Effector memory CD8-positive, alpha-beta T cell (primary cell): Measurements from ENCODE around the gene LBX2.

Source experiments
- ATAC-seq: fragments of 150-1000 bp; cut with Tn5 transposase; replicated peaks from 2 replicates; pipeline ENCODE4 v1.10.0; 2021; ENCODE audit warnings: mild to moderate bottlenecking, moderate library complexity
- DNase-seq, 3 experiments: peaks; one replicate each; pipeline ENCODE4 v3.0.0; 2021
- H3K27ac Mint-ChIP-seq, 2 donors: one replicate each; pipeline ENCODE4 v1.8.0; 2022; ENCODE audit warnings: mild to moderate bottlenecking in 2 of 2, mixed read lengths in 2 of 2, moderate library complexity in 2 of 2
- H3K27me3 Mint-ChIP-seq, 2 donors: one replicate each; pipeline ENCODE4 v1.8.0; 2022; ENCODE audit warnings: mixed read lengths in 2 of 2
- H3K36me3 Mint-ChIP-seq: one replicate; pipeline ENCODE4 v1.8.0; 2022; ENCODE audit warnings: mild to moderate bottlenecking, moderate library complexity, mixed read lengths; ENCODE audit not compliant: insufficient read depth
- H3K4me1 Mint-ChIP-seq, 2 donors: one replicate each; pipeline ENCODE4 v1.8.0; 2022; ENCODE audit warnings: low read depth in 2 of 2, mixed read lengths in 2 of 2
- H3K4me3 Mint-ChIP-seq, 2 donors: one replicate each; pipeline ENCODE4 v1.8.0; 2022; ENCODE audit warnings: mild to moderate bottlenecking in 2 of 2, mixed read lengths in 2 of 2, moderate library complexity in 2 of 2
- H3K9me3 Mint-ChIP-seq, 2 donors: one replicate each; pipeline ENCODE4 v1.8.0; 2022; ENCODE audit warnings: mixed read lengths in 2 of 2
- total RNA-seq, 9 experiments: gene quantifications; one replicate each; lab custom pipeline; 2026; lab: John Stamatoyannopoulos, UW

The LBX2 gene
- 0 to 0.75 (median 0.21) reads per million in 9 experiments for total RNA-seq

GRCh38 chr2:74499267-74499939 is at the start of gene LBX2:
Gene LBX2 (minus strand): TSS chr2:74499603. CDS start chr2:74499537, 66 bp downstream.
- H3K9me3 Mint-ChIP-seq, result no peaks in the 10 kb centered on the region
- H3K4me3 Mint-ChIP-seq, result peak within 1 kb of the TSS; percentile 82 to 93
- H3K27ac Mint-ChIP-seq, result peak within 1 kb of the TSS; percentile 8 to 81
- peaks cover 6 to 63% of the 10 kb centered on the region in 2 donors for H3K27me3 Mint-ChIP-seq
- H3K4me1 Mint-ChIP-seq, result peaks cover 22 to 37% of the 10 kb centered on the region in 2 donors
- no peak for ATAC-seq
- DNase-seq, result no peak
- H3K36me3 Mint-ChIP-seq, result peaks cover 11% of the 10 kb centered on the region

- Mint-ChIP-seq H3K4me3 (peak overlapping the region; percentile 58 to 59), H3K27ac (no peak overlapping the region), H3K27me3 (peaks cover 33 to 49% of the 10 kb centered on the region in 2 donors), H3K9me3 (no peaks in the 10 kb centered on the region), H3K4me1 (peaks cover 6 to 9% of the 10 kb centered on the region in 2 donors), H3K36me3 (peaks cover 2% of the 10 kb centered on the region)
- no peak for DNase-seq
- no peak for ATAC-seq
These were observed 49.0 kb upstream of the LBX2 start for GRCh38 chr2:74548285-74548899.

GRCh38 chr2:74546004-74546403 is 46.6 kb upstream of the LBX2 start:
- no peak overlapping the region for H3K27ac Mint-ChIP-seq
- no peak overlapping the region for H3K4me3 Mint-ChIP-seq
- no peaks in the 10 kb centered on the region for H3K36me3 Mint-ChIP-seq
- peaks cover 40 to 50% of the 10 kb centered on the region in 2 donors for H3K27me3 Mint-ChIP-seq
- no peak for DNase-seq
- H3K4me1 Mint-ChIP-seq, result peaks cover 0 to 9% of the 10 kb centered on the region in 2 donors
- no peak for ATAC-seq
- H3K9me3 Mint-ChIP-seq, result no peaks in the 10 kb centered on the region

- Mint-ChIP-seq H3K4me1 (peaks cover 0 to 8% of the 10 kb centered on the region in 2 donors), H3K27me3 (peaks cover 30 to 42% of the 10 kb centered on the region in 2 donors), H3K4me3 (no peak overlapping the region), H3K36me3 (no peaks in the 10 kb centered on the region), H3K27ac (no peak overlapping the region), H3K9me3 (no peaks in the 10 kb centered on the region)
- no peak for ATAC-seq
- DNase-seq, result no peak
These were observed 45.2 kb upstream of the LBX2 start for GRCh38 chr2:74544634-74545033.

- no peak for ATAC-seq
- H3K27ac Mint-ChIP-seq, result no peak overlapping the region
- no peak overlapping the region for H3K4me3 Mint-ChIP-seq
- DNase-seq, result no peak
- peaks cover 0 to 3% of the 10 kb centered on the region in 2 donors for H3K4me1 Mint-ChIP-seq
- peaks cover 33 to 46% of the 10 kb centered on the region in 2 donors for H3K27me3 Mint-ChIP-seq
- H3K9me3 Mint-ChIP-seq, result no peaks in the 10 kb centered on the region
- peaks cover 4% of the 10 kb centered on the region for H3K36me3 Mint-ChIP-seq
These were observed 43.6 kb upstream of the LBX2 start for GRCh38 chr2:74542978-74543377.

- Mint-ChIP-seq H3K9me3 (no peaks in the 10 kb centered on the region), H3K36me3 (peaks cover 4% of the 10 kb centered on the region), H3K4me3 (no peak overlapping the region), H3K27me3 (peaks cover 43 to 45% of the 10 kb centered on the region in 2 donors), H3K4me1 (peaks cover 0 to 3% of the 10 kb centered on the region in 2 donors), H3K27ac (no peak overlapping the region)
- ATAC-seq, result no peak
- no peak for DNase-seq
These were observed 40.9 kb upstream of the LBX2 start for GRCh38 chr2:74540291-74540690.

- peaks cover 4% of the 10 kb centered on the region for H3K36me3 Mint-ChIP-seq
- no peak overlapping the region for H3K27ac Mint-ChIP-seq
- H3K9me3 Mint-ChIP-seq, result no peaks in the 10 kb centered on the region
- H3K4me1 Mint-ChIP-seq, result peaks cover 0 to 3% of the 10 kb centered on the region in 2 donors
- no peak for DNase-seq
- H3K27me3 Mint-ChIP-seq, result peaks cover 43 to 45% of the 10 kb centered on the region in 2 donors
- H3K4me3 Mint-ChIP-seq, result no peak overlapping the region
- no peak for ATAC-seq
These were observed 39.5 kb upstream of the LBX2 start for GRCh38 chr2:74538881-74539339.

GRCh38 chr2:74537140-74537539 is 37.7 kb upstream of the LBX2 start:
- DNase-seq (no peak), ATAC-seq (no peak)
- Mint-ChIP-seq H3K36me3 (peaks cover 4% of the 10 kb centered on the region), H3K4me3 (no peak overlapping the region), H3K9me3 (no peaks in the 10 kb centered on the region), H3K27ac (no peak overlapping the region), H3K27me3 (peaks cover 30 to 37% of the 10 kb centered on the region in 2 donors), H3K4me1 (peaks cover 2 to 5% of the 10 kb centered on the region in 2 donors)

GRCh38 chr2:74536166-74536950 is 37.0 kb upstream of the LBX2 start:
- Mint-ChIP-seq H3K4me1 (peaks cover 7 to 10% of the 10 kb centered on the region in 2 donors), H3K27ac (peak overlapping the region in 1 of 2 donors; percentile 52), H3K27me3 (peaks cover 28 to 34% of the 10 kb centered on the region in 2 donors), H3K9me3 (no peaks in the 10 kb centered on the region), H3K36me3 (peaks cover 4% of the 10 kb centered on the region), H3K4me3 (no peak overlapping the region)
- DNase-seq (no peak), ATAC-seq (no peak)

- H3K4me3 Mint-ChIP-seq, result no peak overlapping the region
- H3K9me3 Mint-ChIP-seq, result no peaks in the 10 kb centered on the region
- peaks cover 5% of the 10 kb centered on the region for H3K36me3 Mint-ChIP-seq
- peaks cover 28 to 34% of the 10 kb centered on the region in 2 donors for H3K27me3 Mint-ChIP-seq
- DNase-seq (no peak), ATAC-seq (no peak)
- peak overlapping the region in 1 of 2 donors; percentile 52 for H3K27ac Mint-ChIP-seq
- H3K4me1 Mint-ChIP-seq, result peaks cover 15 to 18% of the 10 kb centered on the region in 2 donors
These were observed 36.1 kb upstream of the LBX2 start for GRCh38 chr2:74535440-74535965.

GRCh38 chr2:74534411-74534810 is 35.0 kb upstream of the LBX2 start:
- Mint-ChIP-seq H3K4me1 (peaks cover 15 to 21% of the 10 kb centered on the region in 2 donors), H3K27ac (no peak overlapping the region), H3K27me3 (peaks cover 22 to 26% of the 10 kb centered on the region in 2 donors), H3K36me3 (peaks cover 15% of the 10 kb centered on the region), H3K4me3 (no peak overlapping the region), H3K9me3 (no peaks in the 10 kb centered on the region)
- ATAC-seq, result no peak
- DNase-seq, result no peak

GRCh38 chr2:74533464-74533863 is 34.1 kb upstream of the LBX2 start:
- Mint-ChIP-seq H3K27ac (peak overlapping the region in 1 of 2 donors; percentile 46), H3K36me3 (peaks cover 19% of the 10 kb centered on the region), H3K9me3 (no peaks in the 10 kb centered on the region), H3K4me1 (peaks cover 21 to 26% of the 10 kb centered on the region in 2 donors), H3K4me3 (no peak overlapping the region), H3K27me3 (peaks cover 16 to 17% of the 10 kb centered on the region in 2 donors)
- DNase-seq (no peak), ATAC-seq (no peak)

- H3K4me1 Mint-ChIP-seq, result peaks cover 27 to 34% of the 10 kb centered on the region in 2 donors
- DNase-seq (no peak), ATAC-seq (no peak)
- H3K27me3 Mint-ChIP-seq, result peaks cover 4% of the 10 kb centered on the region in 2 donors
- peak overlapping the region in 1 of 2 donors; percentile 92 for H3K27ac Mint-ChIP-seq
- H3K9me3 Mint-ChIP-seq, result no peaks in the 10 kb centered on the region
- H3K36me3 Mint-ChIP-seq, result peaks cover 28% of the 10 kb centered on the region
- H3K4me3 Mint-ChIP-seq, result peak overlapping the region in 1 of 2 donors; percentile 42
These were observed 32.8 kb upstream of the LBX2 start for GRCh38 chr2:74532222-74532621.
